MCF 10A (cell line): ENCODE results near the gene LY9. TPM values are rescaled to one million over a fixed set of nuclear protein-coding genes. Genes with fewer than 3 reads are reported as not detected.
"Not testable (repeated sequence)": the region's sequence is repeated elsewhere in the genome, so short reads cannot be mapped to it uniquely, and the experiment has no call there.

Experiments used
- BruUV-seq: library from RNA; stranded (reverse); fragments of 400-500 nt; replicated peaks from 2 replicates; lab custom pipeline; 2021; lab: Mats Ljungman, UMichigan
- CTCF ChIA-PET: fragments of 300-600 bp; sonication (Branson Sonifier 250); formaldehyde crosslinking; extraction: SDS; loops from one replicate; lab custom pipeline; 2021; ENCODE audit warnings: antibody characterized with exemption, inconsistent platforms; lab: Yijun Ruan, JAX
- POLR2A ChIA-PET: fragments of 300-600, 350-650 bp; sonication (Branson Sonifier 250); formaldehyde crosslinking; extraction: SDS; loops from one replicate; lab custom pipeline; 2020; ENCODE audit warnings: antibody characterized with exemption, inconsistent platforms; lab: Yijun Ruan, JAX
- DNase-seq: peaks from one replicate; pipeline ENCODE4 v3.0.0-alpha.2; 2018; ENCODE audit not compliant: unreplicated experiment
- H3K27ac Mint-ChIP-seq: one replicate; pipeline ENCODE4 v1.8.0; 2022; ENCODE audit warnings: mild to moderate bottlenecking, low read depth, mixed read lengths; ENCODE audit not compliant: unreplicated experiment
- H3K27me3 Mint-ChIP-seq: one replicate; pipeline ENCODE4 v1.8.0; 2022; ENCODE audit warnings: mixed read lengths; ENCODE audit not compliant: insufficient read depth, unreplicated experiment
- H3K36me3 Mint-ChIP-seq: one replicate; pipeline ENCODE4 v1.8.0; 2022; ENCODE audit warnings: mild to moderate bottlenecking, moderate library complexity, mixed read lengths; ENCODE audit not compliant: insufficient read depth, unreplicated experiment
- H3K4me1 Mint-ChIP-seq: one replicate; pipeline ENCODE4 v1.8.0; 2022; ENCODE audit warnings: mixed read lengths; ENCODE audit not compliant: insufficient read depth, unreplicated experiment
- H3K4me3 Mint-ChIP-seq: one replicate; pipeline ENCODE4 v1.8.0; 2022; ENCODE audit warnings: mild to moderate bottlenecking, moderate library complexity, mixed read lengths; ENCODE audit not compliant: unreplicated experiment
- H3K9me3 Mint-ChIP-seq: one replicate; pipeline ENCODE4 v1.8.0; 2022; ENCODE audit warnings: mixed read lengths; ENCODE audit not compliant: unreplicated experiment
- CTCF ChIP-seq: fragments of 200-600 bp; IDR thresholded peaks from one replicate; pipeline ENCODE4 v1.8.0; 2022; ENCODE audit warnings: antibody characterized with exemption, mild to moderate bottlenecking; ENCODE audit not compliant: unreplicated experiment
- intact Hi-C: fragments of 100-400 bp; cut with micrococcal nuclease; formaldehyde crosslinking; loops from 2 replicates; pipeline ENCODE4 v1.14.1; 2022
- total RNA-seq: library from RNA; stranded (reverse); gene quantifications from 2 replicates; pipeline ENCODE4 v1.2.3, GENCODE V29; 2022

The LY9 gene
- total RNA-seq, 1 experiment from 2014 or later, result not detected

GRCh38 chr1:160868141-160868540 is 72.2 kb downstream of the LY9 start:
- no peak for TF ChIP-seq CTCF
- ChIA-PET POLR2A (no interaction called here), CTCF (interaction anchor here (0.7 to 1.2 kb wide), 2 partner anchors 9 to 85 kb away, joined by 3 read pairs; no protein-coding TSS in a partner anchor)
- H3K27me3 Mint-ChIP-seq, result no peaks in the 10 kb centered on the region
- H3K36me3 Mint-ChIP-seq, result no peaks in the 10 kb centered on the region
- intact Hi-C loops, result no loop called here
- H3K27ac Mint-ChIP-seq, result no peak overlapping the region
- peak; percentile 29 for DNase-seq
- H3K9me3 Mint-ChIP-seq, result no peaks in the 10 kb centered on the region
- no TSS peak for BruUV-seq
- H3K4me3 Mint-ChIP-seq, result no peak overlapping the region
- peaks cover 4% of the 10 kb centered on the region for H3K4me1 Mint-ChIP-seq

- intact Hi-C loops, result no loop called here
- TF ChIP-seq CTCF, result no peak
- Mint-ChIP-seq H3K36me3 (no peaks in the 10 kb centered on the region), H3K4me1 (peaks cover 6% of the 10 kb centered on the region), H3K4me3 (no peak overlapping the region), H3K27ac (no peak overlapping the region), H3K9me3 (no peaks in the 10 kb centered on the region), H3K27me3 (no peaks in the 10 kb centered on the region)
- ChIA-PET POLR2A (no interaction called here), CTCF (interaction anchor here (1.0 kb wide), 1 partner anchor 48 kb away, joined by 3 read pairs; no protein-coding TSS in a partner anchor)
- peak; percentile 41 for DNase-seq
- BruUV-seq, result no TSS peak
These were observed 79.0 kb downstream of the LY9 start for GRCh38 chr1:160874935-160875334.

- intact Hi-C loops, POLR2A ChIA-PET, H3K4me1 Mint-ChIP-seq: not testable (repeated sequence)
These were observed 79.6 kb downstream of the LY9 start for GRCh38 chr1:160875591-160875990.

GRCh38 chr1:160876311-160876710 is 80.3 kb downstream of the LY9 start:
- Mint-ChIP-seq H3K9me3 (no peaks in the 10 kb centered on the region), H3K27me3 (no peaks in the 10 kb centered on the region)

More at GRCh38 chr1:160875591-160875990, 79.6 kb downstream of the LY9 start:
- H3K4me3 Mint-ChIP-seq, H3K27ac Mint-ChIP-seq, CTCF ChIA-PET, H3K36me3 Mint-ChIP-seq, H3K27me3 Mint-ChIP-seq, BruUV-seq, DNase-seq, H3K9me3 Mint-ChIP-seq: not testable (repeated sequence)

More at GRCh38 chr1:160876311-160876710, 80.3 kb downstream of the LY9 start:
- H3K4me1 Mint-ChIP-seq, result peaks cover 6% of the 10 kb centered on the region
- H3K27ac Mint-ChIP-seq, result no peak overlapping the region
- TF ChIP-seq CTCF, result no peak
- no TSS peak for BruUV-seq
- no peaks in the 10 kb centered on the region for H3K36me3 Mint-ChIP-seq
- H3K4me3 Mint-ChIP-seq, result no peak overlapping the region
- ChIA-PET POLR2A (no interaction called here), CTCF (interaction anchor here (0.5 to 1.3 kb wide), 6 partner anchors 8 to 1890 kb away, joined by 3 to 4 read pairs (median 3); partner anchors contain the start of gene CD244)
- no peak for DNase-seq
- intact Hi-C loops, result no loop called here
